DMS 273 (cell line): Measurements from ENCODE around the gene RNF39.
"Not testable (repeated sequence)": the region's sequence is repeated elsewhere in the genome, so short reads cannot be mapped to it uniquely, and the experiment has no call there.

Experiments used
- DNase-seq: peaks from one replicate; lab custom pipeline; 2025; ENCODE audit not compliant: unreplicated experiment; lab: John Stamatoyannopoulos, UW

The RNF39 gene, protein sequence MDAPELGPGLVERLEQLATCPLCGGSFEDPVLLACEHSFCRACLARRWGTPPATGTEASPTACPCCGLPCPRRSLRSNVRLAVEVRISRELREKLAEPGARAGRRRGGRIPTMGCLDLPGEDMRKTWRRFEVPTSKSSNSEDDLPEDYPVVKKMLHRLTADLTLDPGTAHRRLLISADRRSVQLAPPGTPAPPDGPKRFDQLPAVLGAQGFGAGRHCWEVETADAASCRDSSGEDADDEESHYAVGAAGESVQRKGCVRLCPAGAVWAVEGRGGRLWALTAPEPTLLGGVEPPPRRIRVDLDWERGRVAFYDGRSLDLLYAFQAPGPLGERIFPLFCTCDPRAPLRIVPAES

DNA sequence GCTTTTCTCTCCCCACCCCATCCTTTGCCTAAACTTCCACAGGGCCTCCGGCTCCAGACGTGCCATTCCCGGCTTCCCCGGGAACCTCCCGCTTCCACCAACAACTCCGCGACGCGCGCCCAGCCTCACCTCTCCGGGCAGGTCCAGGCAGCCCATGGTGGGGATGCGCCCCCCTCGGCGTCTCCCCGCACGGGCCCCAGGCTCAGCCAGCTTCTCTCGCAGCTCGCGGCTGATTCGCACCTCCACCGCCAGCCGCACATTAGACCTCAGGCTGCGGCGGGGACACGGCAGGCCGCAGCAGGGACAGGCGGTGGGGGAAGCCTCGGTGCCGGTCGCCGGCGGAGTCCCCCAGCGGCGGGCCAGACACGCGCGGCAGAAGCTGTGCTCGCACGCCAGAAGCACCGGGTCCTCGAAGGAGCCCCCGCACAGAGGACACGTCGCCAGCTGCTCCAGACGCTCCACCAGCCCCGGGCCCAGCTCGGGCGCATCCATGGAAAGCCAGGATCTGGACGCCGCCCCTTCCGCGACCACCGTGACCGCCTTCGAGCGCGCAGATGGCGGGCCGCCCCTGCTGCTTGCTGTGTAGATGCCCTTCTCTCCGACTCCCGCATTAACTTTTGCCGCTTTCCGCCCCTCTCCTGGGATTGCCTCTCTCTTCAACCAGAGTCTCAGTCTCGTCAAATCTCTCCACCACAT, at the start of gene RNF39:
RNF39 (minus strand) TSS at position 676 of the 696 bp plus-strand sequence; CDS start at position 492, 184 bp downstream.
- DNase-seq, result peak; percentile 28

DNA sequence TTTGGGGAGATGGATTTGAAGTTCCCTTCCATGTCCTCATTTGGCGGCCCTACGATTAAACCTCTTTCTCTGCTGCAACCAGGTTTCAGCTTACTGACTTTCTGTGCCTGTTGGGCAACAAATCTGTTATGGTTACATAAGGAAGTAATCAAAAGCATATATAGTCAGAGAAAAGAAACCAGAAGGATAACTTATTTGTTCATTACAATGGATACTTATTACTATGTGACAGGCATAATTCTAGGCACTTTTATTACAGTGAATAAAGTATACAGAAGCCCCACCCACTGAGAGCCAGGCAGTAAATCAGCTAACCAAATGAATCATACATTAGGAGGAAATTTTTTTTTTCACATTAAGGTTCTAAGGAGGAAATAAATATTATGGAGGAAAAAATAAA, 46.9 kb upstream of the RNF39 start:
- DNase-seq, result no peak

DNA sequence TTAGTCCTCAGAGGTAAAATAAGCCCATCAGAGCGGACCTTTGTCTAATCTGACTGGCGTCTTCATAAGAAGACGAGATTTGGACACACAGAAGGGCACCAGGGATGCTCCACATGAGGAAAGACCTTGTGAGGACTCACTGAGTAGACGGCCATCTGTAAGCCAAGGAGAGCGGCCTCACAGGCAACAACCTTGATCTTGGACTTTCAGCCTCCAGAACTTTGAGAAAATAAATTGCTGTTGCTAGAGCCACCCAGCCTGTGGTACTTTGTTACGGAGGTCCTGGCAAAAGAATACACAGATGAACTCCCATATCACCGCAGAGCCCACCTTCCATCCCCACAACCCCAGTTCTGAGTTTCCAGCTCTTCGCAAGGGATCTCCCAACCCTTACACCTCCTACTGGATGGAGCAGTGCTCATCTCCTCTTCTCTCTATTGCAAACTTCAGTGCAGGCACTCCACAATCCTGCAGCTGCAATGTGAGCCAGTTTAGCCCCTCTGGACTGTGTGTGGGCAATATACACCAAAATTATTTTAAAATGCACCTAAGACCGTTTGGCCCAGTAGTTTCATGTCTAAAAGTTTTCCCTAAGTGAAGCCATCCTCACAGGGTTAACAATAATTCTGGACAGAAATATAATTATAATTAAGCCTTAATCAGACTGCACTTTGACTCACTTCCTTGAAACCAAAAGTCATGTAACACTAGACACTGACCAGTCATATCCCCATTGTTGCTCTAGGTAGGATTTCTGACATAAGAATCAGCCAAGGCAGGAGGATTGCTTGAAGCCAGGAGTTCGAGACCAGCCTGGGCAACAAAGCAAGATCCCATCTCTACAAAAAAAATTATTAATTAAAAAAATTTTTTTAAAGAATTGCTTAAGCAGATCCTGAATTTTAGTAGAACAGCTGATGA, 46.1 kb upstream of the RNF39 start:
- DNase-seq, result no peak

DNA sequence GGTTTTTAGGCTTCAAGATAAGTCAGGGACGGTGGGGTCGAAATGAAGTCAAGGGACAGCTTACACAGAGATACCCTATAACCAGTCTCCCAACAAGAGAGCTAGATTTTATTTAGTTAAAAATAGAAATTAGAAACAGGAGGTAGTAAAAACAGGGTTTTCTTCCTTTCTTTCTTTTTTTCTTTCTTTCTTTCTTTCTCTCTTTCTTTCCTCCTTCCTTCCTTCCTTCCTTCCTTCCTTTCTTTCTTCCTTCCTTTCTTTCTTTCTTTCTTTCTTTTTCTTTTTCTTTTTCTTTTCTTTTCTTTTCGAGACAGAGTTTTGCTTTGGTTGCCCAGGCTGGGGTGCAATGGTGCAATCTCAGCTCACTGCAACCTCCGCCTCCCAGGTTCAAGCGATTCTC, 43.1 kb upstream of the RNF39 start:
- DNase-seq, result not testable (repeated sequence)

DNA sequence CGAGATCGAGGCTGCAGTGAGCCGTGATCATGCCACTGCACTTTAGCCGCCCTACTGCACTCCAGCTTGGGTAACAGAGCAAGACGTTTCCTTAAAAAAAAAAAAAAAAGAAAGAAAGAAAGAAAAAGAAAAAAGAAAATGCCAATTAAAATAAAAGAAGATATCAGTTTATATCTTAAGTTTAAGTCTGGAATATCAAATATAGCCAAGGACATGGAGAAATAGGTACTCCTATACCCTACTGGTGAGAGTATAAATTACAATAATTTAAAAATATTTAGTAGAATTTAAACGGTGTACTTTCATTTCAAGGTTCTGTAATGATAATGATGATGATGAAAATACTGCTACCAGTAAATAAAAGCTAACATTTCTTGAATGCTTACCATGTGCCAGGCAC, 41.2 kb upstream of the RNF39 start:
- no peak for DNase-seq

DNA sequence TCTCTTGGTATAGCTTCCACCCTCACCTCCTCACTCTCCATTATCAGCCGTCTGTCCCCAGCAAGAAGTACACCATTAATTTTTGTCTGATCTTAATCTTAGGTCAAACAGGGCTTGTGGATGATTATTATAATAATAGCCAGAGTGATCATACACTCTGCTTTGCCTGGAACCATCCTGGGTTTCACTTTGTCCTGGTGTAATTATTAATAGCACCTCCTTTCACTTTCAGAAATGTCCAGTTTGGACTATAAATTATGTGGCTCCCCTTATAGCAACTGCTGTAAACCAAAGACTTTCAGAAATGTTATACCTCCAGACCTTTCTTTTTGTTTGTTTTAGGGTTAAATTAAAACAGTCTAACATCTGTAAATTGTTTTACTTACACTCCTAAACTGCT, 38.3 kb upstream of the RNF39 start:
- no peak for DNase-seq

DNA sequence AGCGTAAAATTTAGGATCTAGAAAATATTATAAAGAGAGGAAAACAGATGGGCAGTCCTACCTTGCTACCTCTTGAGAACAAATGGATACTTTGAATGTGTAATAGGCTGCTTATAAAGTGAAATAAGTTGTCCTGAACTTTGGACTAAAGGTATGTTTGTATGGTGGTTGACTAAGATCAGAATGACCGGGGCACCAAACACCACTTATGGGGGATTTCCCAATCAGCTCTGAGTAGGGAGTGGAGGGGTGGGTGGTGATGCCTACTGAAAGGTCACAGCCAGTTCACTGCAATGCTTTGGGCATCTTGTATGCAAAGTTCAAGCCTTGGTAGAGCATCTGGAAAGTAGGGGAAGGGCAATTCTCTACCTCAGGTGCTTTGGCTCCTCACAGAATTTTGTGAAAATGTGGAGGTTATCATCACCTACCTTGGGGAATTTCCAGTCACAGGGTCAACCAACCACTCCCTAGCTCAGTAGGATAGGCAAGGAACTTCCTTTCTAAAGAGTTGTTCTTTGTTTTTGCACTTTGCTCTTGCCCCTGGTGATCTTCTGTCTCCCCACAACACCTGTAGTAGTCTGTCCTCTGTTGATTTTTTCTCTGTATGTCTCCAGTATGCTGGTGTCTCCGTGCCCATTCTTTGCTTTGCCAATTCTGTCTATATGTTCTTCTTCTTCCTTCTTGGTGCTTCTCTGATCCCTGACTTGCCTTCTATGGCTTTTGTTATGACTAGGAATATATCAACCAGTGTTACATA, 37.6 kb upstream of the RNF39 start, which contains the start of gene TRIM31:
TRIM31 (minus strand) TSS at position 88 of the 757 bp plus-strand sequence. CDS start 285 bp downstream, outside the sequence.
- no peak for DNase-seq

DNA sequence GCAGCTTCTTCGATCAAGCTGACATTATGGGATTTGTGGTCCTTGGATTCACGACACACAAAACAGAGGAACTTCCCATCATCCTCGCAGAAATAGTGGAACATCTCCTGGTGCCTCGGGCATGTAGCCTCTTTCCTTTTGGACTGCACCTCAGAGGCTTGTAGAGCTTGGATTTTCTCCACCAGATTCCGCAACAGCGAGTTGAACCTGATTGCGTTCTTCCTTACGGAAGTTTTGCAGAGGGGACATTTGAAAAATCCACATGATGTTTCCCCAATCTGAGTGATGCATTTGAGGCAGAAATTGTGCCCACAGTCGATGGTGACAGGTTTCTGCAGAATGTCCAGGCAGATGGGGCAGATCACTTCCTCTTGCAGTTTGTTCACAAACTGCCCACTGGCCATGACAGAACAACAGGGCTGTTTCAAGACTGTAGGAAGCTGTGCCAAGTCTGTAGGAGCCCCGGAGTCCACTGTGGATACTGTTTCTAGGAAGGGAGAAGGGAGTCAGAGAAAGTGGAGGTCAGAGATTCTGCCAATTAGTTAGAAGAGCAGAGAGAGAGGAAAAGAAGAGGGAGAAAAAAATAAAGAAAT, 36.9 kb upstream of the RNF39 start:
- DNase-seq, result no peak

DNA sequence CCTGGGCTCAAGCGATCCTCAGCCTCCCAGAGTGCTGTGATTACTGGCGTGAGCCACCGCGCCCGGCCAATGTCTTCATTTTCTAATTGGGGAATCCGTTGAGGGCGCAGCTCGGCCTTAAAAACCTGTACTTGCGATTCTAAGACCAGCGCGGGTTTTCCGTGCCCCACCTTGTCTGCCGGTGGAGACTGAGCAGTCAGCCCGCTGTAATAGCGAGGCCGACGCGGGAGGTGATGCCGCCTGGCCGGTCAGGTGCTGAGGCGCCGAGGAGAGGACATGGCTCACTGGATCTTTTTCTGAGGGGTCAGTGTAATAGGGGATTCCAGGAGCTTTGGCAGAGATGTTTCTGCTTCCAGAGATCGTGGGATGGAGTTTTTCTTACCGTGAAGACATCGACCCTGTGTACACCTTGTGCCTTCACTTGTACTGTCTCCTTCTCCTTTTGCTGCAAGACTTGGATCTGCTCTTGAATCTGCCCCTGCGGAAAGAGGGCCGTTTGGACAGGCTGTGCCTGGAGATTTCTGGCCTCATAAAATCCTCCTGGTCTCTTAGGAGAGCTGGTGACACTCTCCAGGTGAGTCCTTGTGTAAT, 35.8 kb upstream of the RNF39 start:
- DNase-seq, result no peak

DNA sequence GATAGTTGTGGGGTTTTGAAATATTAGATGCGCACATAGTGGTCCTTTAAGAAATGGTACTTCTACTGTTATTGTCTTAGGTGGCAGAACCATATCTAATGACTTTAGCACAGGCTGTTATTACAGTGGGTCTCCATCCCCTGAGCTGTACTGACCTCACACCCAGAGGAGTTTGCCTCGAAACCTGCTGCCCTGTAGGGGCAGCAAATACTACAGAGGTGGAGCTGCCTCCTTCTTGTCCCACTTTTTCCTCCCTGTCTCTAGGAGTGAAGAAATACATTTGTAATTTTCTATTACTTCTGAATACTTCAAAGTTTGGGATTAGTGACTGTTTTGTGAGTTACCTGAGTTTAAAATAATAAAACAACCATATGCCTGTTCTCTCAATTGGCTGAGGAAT, 29.1 kb upstream of the RNF39 start:
- DNase-seq, result no peak

DNA sequence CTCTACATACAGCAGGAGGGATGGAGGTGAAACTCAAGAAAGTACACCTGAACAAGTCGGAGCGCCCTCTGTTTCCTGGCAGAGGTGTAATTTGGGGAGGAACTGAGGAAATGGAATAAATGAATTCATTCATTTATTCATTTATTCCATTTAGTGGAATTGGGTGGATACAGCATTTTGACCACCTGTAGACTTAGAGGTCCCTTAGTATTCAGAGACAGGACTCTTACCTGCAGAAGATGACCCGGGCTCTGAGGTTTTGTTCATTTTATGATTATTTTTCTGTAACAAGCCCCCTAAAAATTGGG, 28.3 kb upstream of the RNF39 start:
- no peak for DNase-seq

DNA sequence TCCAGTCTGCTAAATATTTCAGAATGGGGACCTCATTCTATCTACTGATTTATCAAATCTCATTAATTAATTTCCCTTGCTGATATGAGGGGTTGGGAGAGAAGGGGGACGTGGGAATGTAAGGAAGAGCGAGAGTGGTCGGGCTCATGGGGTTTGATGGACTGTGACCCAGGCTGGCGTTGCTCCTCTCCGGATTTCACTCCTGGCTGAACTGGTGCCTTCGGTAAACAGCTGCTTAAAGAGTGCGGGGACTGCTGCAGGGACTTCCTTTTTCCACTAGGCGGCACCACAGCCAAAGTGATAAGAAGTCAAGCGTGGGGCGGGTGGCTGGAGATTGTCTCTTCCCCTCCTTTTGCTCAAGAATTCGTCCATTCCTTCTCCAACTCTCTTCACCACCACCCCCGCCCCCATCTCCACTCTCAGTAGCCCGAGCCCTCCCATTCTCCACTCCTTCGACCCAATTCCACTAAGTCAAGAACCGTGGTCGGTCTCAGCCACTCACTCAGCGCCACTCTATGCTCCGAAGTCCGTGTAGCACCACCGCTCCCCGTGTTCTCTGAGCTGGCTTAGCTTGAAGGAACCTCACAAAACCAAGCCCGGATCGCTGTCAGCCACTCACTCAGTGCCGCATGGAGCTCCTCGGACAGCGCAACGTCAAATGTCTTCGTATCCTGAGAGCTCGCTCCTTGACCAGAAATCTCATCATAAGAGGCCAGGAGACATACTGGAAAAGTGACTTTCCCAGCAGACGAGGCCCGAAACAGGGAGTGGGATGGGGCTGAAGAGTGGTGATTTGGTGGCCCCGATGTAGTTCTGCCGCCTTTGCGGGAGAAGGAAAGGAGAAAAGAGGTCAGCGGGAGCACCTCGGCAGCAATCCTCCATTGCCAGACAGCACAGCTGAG, 27.7 kb upstream of the RNF39 start:
- peak; percentile 94 for DNase-seq

DNA sequence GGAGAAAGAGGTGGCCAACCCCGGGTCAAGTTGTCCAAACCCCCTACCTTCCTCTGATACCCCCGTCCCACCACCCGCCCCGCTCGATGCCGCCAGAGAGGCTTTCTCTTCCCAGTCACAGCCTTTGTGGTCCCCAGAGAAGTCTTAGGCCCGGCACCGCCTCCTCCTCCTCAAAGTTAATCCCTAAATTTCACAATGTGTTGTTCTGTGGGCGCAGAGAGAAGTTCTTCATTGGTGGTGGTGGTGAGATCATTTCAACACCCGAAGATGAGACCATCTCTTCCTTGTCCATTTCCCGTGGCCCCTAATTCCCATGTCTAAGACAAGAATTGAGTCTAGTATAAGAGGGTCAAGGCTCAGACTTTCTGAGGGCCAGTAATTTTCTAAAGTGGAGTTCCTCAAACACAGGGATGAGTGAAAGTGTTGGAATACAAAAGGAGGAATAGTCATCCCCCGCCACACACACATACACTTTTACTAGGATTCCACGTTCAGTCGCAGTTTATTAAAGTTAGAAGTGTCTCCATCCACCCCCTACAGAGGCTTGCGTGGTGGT, 26.9 kb upstream of the RNF39 start:
- no peak for DNase-seq

DNA sequence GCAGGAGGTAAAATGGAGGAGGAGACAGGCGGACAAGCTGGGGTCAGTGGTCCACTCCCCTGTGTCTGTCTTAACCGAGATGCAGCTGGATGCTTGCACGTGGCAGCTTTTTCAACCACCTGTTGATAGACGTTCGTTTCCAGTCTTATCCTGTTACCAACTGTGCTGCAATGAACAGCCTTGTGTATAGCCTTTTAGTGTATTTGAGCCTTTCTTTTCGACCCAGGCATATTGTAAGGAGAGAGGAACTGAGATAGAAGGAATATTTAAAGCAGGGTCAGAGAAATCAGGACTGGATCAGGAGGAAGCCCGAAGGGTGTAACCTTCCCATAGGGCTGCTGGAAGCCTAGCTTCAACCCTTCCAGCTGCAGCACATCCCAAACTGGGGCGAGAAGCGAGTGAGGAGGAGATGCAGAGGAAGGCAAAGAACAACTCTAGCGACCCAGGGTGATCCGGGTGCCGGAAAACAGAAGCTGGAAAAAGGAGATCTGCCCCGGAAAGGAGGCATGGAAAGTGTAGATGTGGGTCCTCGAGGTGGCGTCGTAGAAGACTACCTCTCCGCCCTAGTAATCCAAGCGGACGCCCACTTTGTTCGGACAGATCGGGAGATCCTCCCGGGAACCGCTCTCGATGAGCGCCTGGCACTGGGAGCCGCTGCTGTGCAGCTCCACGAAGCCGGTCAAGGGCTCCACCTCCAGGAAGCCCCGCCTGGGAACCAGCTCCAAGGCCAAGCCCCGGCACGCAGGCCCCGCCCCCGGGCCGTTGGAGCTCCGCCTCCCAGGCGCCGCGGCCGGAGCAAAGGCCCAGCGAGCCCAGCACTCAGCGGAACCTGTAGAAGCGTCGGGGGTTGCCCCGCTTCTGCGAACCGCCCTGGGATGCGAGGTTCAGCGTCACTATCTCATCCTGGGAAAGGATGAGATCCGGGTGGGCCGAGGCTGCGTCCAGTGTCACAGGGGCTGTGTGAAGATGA, 26.2 kb upstream of the RNF39 start:
- DNase-seq, result peak; percentile 93

DNA sequence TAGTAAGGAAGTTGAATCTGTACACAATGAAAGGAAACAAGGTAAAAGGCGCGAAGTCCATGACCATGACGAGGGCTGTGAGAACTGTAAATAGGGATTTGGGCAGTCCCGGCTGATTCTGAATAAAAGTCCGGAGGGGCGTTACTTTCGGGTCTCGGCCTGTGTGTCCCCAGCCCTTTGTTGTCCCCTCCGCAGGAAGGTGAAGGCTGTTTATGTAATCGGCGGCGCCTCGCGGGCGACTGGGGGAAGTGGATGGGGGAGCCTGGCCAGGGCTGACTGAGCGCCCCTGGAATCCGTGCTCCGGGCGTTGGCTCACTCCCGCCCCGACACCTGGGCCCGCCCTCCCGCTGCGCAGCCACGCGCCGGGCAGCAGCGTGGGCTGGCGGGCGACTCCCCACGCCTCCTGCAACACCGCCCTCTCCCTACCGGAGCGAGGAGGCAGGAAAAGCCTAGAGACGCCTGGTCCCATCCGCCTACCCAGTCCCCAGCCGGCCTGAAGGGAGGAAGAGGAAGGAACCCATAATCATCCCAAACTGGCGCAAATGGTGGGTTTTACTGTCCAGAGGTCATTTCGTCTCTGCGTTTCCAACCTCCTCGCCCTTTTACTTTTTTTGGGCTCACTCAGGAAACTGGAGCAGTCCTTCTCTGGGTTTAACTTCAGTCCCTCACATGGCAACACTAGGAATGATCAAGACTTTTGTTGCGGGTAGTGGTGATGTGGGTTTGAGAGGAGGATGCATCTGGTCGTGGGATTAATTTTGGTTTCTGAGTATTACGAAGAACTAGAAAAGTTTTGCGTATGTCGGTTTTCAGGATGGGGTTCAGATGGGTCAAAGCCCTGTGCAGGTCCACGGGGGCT, 25.2 kb upstream of the RNF39 start:
- DNase-seq, result peak; percentile 50

DNA sequence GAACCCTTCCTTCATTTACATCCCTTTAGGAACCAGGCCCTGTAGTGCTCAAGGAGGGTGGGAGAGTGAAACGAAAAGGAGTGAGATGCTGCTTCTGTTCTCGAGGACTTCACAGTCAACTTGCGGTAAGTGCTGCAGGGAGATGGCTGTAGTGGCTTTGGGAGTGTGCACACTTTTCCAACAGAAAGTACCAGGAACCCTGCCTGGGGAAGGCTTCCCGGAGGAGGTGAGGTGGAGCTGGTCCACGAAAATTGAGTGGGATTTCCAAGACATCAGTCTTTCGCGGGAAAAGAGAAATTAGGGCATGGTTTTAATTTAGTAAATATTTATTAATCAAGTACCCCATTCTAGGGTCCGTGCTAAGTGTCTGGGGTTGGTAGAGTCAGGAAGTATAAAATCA, 24.6 kb upstream of the RNF39 start:
- DNase-seq, result no peak
